K562 (cell line): ENCODE results near the gene RSPH9. TPM values are rescaled to one million over a fixed set of nuclear protein-coding genes. Genes with fewer than 3 reads are reported as not detected.
A peak's percentile ranks its signal among the peaks of the same experiment; 100 is the strongest.

Source experiments
- POLR3A ChIP-seq: IDR thresholded peaks from 2 replicates; pipeline ENCODE4 v1.6.1; 2011; ENCODE audit warnings: borderline replicate concordance, mild to moderate bottlenecking, moderate library complexity; ENCODE audit not compliant: insufficient read length, insufficient read depth; ENCODE audit errors: extremely low read depth
- ZNF668 ChIP-seq: fragments of 250-450 bp; sonication (Bioruptor Pico); IDR thresholded peaks from 2 replicates; pipeline ENCODE4 v1.8.0; 2022; ENCODE audit warnings: mild to moderate bottlenecking, inconsistent platforms
- ZSCAN32 ChIP-seq: fragments of 450-650 bp; formaldehyde crosslinking; IDR thresholded peaks from 2 replicates; pipeline ENCODE4 v1.4.0; 2020; ENCODE audit warnings: mild to moderate bottlenecking, moderate library complexity
- polyA plus RNA-seq, 8 experiments: library from polyadenylated mRNA; depleted of rRNA in 4 of 8; stranded (reverse) in 5 of 8; unstranded in 3 of 8; fragments of >200 nt; fragmentation: Nextera tagmentation in 2 of 8; fragmentation: Illumina TruSeq in 1 of 8; extraction: Ambion mirVana in 2 of 8; extraction: Trizol in 1 of 8; gene quantifications; 2 replicates each; pipeline versions ENCODE4 v1.2.1 to v1.2.3, GENCODE V29; 2011 to 2014; ENCODE audit warnings: inconsistent platforms in 1 of 8, missing spikeins in 1 of 8
- total RNA-seq, 7 experiments: library from RNA; depleted of rRNA in 6 of 7; stranded (reverse); fragments of >200 nt in 6 of 7; fragmentation: Illumina TruSeq in 2 of 7; extraction: Trizol in 2 of 7; gene quantifications; 2 replicates each; pipeline versions ENCODE4 v1.2.1 to v1.2.3, GENCODE V29; 2011 to 2021; ENCODE audit warnings: low replicate concordance in 1 of 7
- TF ChIP-seq, protein P1 (sequence below), 2 experiments: fragments of 450-650 bp in 1 of 2; IDR thresholded peaks; 2 replicates each; pipeline ENCODE4 v1.6.1; 2011 to 2017; ENCODE audit warnings: low read depth in 2 of 2, antibody characterized with exemption in 1 of 2, borderline replicate concordance in 1 of 2, low read length in 1 of 2, mild to moderate bottlenecking in 1 of 2, mixed read lengths in 1 of 2; ENCODE audit not compliant: control insufficient read depth in 1 of 2

The RSPH9 gene
- total and polyA plus RNA-seq, 9 of the 15 experiments (the other 6 are each of a cell fraction or from before 2014, with no cell fraction given), result 0.05 to 0.60 (median 0.39) TPM; not detected in 6

DNA sequence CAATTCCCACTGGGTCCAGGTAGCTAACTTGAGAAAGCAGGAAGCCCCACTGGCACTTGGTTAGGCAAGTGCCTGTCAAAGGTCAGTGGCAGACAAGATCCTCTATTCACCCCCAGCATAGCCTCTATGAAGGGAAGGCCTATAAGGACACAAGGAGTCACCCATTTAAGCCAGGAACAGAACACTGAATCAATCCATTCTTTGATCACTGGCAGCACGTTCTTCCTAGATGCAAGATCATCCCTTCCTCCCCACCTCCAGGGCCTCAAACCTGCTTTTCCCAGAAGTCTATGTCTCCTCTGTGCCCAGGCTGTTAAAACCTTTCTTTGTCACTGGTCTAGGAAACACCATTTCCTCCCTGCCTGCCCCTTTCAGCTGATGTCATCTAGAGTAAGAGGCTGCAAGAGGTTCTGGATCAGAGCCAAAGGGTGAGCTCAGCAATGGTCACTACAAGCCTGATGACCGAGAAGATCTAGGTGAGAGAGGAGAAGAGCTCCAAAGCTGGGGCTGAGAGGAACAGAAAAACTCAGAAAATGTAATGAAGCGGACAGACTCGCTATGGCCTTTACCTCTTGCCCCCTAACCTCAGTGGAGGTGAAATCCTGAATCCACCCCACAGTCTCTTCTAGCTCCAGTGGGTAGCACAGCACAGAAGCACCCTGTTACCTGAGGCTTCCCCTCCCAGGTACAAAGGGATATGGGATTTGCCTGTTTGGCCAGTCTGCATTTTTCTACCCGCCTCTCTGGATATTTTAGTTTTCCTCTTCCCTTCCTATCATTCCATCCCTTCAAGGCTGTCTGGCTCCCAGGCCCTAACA is 17.6 kb upstream of the RSPH9 start (continued):
- TF ChIP-seq, protein P1, sequence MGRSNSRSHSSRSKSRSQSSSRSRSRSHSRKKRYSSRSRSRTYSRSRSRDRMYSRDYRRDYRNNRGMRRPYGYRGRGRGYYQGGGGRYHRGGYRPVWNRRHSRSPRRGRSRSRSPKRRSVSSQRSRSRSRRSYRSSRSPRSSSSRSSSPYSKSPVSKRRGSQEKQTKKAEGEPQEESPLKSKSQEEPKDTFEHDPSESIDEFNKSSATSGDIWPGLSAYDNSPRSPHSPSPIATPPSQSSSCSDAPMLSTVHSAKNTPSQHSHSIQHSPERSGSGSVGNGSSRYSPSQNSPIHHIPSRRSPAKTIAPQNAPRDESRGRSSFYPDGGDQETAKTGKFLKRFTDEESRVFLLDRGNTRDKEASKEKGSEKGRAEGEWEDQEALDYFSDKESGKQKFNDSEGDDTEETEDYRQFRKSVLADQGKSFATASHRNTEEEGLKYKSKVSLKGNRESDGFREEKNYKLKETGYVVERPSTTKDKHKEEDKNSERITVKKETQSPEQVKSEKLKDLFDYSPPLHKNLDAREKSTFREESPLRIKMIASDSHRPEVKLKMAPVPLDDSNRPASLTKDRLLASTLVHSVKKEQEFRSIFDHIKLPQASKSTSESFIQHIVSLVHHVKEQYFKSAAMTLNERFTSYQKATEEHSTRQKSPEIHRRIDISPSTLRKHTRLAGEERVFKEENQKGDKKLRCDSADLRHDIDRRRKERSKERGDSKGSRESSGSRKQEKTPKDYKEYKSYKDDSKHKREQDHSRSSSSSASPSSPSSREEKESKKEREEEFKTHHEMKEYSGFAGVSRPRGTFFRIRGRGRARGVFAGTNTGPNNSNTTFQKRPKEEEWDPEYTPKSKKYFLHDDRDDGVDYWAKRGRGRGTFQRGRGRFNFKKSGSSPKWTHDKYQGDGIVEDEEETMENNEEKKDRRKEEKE (IDR thresholded peaks at IDR 0.05; ENCODE audit: borderline replicate concordance in 1 of 2, control insufficient read depth in 1 of 2, low read depth in 2 of 2, low read length in 1 of 2), result no peak
- TF ChIP-seq POLR3A (no peak), ZSCAN32 (CRISPR knock-in tag) (peak; percentile 95), ZNF668 (CRISPR knock-in tag) (no peak)
